Measurements from ENCODE around the gene S100A8. TPM values are rescaled to one million over a fixed set of nuclear protein-coding genes. Genes with fewer than 3 reads are reported as not detected.

The S100A8 gene
- total RNA-seq, 1 donor from 2014 or later: not detected

DNA sequence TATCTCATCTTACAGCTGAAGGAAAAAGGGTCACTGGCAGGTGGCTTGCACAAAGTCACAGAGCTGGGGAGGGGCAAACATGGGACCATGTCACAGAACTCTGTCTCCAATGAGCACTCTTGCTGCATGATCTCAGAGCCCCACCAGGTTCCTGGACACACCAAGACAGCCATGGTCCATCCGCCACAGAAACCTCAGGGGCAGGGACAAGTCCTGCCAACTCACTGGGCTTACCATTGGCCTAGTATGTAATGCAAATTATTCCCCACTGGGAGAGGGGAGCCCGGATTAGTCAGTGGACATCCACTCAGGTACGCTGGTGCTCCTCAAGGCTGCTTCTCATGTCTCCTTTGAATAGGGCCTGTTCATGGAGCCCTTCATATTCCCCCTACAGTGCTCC, 39.7 kb upstream of the S100A8 start:
- H3K27me3 Mint-ChIP-seq (ENCODE audit: insufficient read depth, low read depth): peaks cover 6% of the 10 kb centered on the region

DNA sequence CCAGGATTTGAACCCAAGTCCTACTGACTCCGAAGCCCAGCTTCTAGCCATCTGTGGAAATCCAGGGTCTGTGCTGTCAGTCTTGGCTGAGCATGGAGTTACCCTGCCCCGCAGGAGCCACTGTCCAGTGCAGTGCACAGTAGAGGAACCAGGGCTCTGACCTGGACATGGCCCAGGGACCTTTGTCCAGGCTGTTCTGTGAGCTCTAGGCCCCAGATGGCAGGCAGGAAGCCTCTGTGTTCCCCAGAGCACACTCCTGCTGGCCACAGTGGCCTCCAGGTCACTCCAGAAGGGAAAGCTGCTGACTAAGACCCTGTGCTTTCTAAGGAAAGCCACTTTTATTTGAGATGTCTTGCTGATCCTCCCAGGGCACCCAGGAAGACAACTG, 39.3 kb upstream of the S100A8 start:
- TF ChIP-seq EZH2 (IDR thresholded peaks at IDR 0.05) (no peak), EZH2phosphoT487 (IDR thresholded peaks at IDR 0.05) (no peak)
- TF ChIP-seq, protein P1, sequence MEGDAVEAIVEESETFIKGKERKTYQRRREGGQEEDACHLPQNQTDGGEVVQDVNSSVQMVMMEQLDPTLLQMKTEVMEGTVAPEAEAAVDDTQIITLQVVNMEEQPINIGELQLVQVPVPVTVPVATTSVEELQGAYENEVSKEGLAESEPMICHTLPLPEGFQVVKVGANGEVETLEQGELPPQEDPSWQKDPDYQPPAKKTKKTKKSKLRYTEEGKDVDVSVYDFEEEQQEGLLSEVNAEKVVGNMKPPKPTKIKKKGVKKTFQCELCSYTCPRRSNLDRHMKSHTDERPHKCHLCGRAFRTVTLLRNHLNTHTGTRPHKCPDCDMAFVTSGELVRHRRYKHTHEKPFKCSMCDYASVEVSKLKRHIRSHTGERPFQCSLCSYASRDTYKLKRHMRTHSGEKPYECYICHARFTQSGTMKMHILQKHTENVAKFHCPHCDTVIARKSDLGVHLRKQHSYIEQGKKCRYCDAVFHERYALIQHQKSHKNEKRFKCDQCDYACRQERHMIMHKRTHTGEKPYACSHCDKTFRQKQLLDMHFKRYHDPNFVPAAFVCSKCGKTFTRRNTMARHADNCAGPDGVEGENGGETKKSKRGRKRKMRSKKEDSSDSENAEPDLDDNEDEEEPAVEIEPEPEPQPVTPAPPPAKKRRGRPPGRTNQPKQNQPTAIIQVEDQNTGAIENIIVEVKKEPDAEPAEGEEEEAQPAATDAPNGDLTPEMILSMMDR (IDR thresholded peaks at IDR 0.05): no peak
- H4K20me1 ChIP-seq (ENCODE audit: low read depth): no peaks in the 10 kb centered on the region
- Mint-ChIP-seq H3K4me3 (no peak overlapping the region), H3K27me3 (ENCODE audit: insufficient read depth, low read depth) (peaks cover 6% of the 10 kb centered on the region), H3K9me3 (no peaks in the 10 kb centered on the region), H3K4me1 (no peaks in the 10 kb centered on the region), H3K36me3 (no peaks in the 10 kb centered on the region), H3K27ac (no peak overlapping the region)
- H3K27ac ChIP-seq: no peak overlapping the region
- H3K36me3 ChIP-seq: no peaks in the 10 kb centered on the region
- H3K4me2 ChIP-seq: no peak overlapping the region
- no peak overlapping the region for H3K4me3 ChIP-seq
- H3K4me1 ChIP-seq: no peaks in the 10 kb centered on the region
- no peaks in the 10 kb centered on the region for H3K79me2 ChIP-seq (ENCODE audit: low read depth)
- no peaks in the 10 kb centered on the region for H3K9me3 ChIP-seq (ENCODE audit: low read depth)
- H3K9ac ChIP-seq: no peak overlapping the region
- no peaks in the 10 kb centered on the region for H3F3A ChIP-seq (ENCODE audit: low read depth)
- no peak for DNase-seq (ENCODE audit: low spot score)
- H2AFZ ChIP-seq (replicated peaks): no peak overlapping the region
- H3K27me3 ChIP-seq: no peaks in the 10 kb centered on the region

More for the DNA sequence above, 39.7 kb upstream of the S100A8 start:
- H3F3A ChIP-seq (ENCODE audit: low read depth): no peaks in the 10 kb centered on the region
- no peak overlapping the region for H3K27ac Mint-ChIP-seq
- no peaks in the 10 kb centered on the region for H3K9me3 ChIP-seq (ENCODE audit: low read depth)
- no peak overlapping the region for H3K4me2 ChIP-seq
- no peaks in the 10 kb centered on the region for H3K79me2 ChIP-seq (ENCODE audit: low read depth)
- no peak overlapping the region for H2AFZ ChIP-seq (replicated peaks)
- H3K9me3 Mint-ChIP-seq: no peaks in the 10 kb centered on the region
- H3K9ac ChIP-seq: no peak overlapping the region
- H3K36me3 Mint-ChIP-seq: no peaks in the 10 kb centered on the region
- H3K4me3 ChIP-seq: no peak overlapping the region
- H3K4me1 Mint-ChIP-seq: no peaks in the 10 kb centered on the region
- no peak overlapping the region for H3K4me3 Mint-ChIP-seq
- H3K36me3 ChIP-seq: no peaks in the 10 kb centered on the region
- no peaks in the 10 kb centered on the region for H3K27me3 ChIP-seq
- no peak overlapping the region for H3K27ac ChIP-seq
- no peaks in the 10 kb centered on the region for H4K20me1 ChIP-seq (ENCODE audit: low read depth)
- no peak for DNase-seq (ENCODE audit: low spot score)
- TF ChIP-seq, protein P1 (IDR thresholded peaks at IDR 0.05): no peak
- no peak for TF ChIP-seq EZH2phosphoT487 (IDR thresholded peaks at IDR 0.05)
- TF ChIP-seq EZH2 (IDR thresholded peaks at IDR 0.05): no peak
- no peaks in the 10 kb centered on the region for H3K4me1 ChIP-seq

DNA sequence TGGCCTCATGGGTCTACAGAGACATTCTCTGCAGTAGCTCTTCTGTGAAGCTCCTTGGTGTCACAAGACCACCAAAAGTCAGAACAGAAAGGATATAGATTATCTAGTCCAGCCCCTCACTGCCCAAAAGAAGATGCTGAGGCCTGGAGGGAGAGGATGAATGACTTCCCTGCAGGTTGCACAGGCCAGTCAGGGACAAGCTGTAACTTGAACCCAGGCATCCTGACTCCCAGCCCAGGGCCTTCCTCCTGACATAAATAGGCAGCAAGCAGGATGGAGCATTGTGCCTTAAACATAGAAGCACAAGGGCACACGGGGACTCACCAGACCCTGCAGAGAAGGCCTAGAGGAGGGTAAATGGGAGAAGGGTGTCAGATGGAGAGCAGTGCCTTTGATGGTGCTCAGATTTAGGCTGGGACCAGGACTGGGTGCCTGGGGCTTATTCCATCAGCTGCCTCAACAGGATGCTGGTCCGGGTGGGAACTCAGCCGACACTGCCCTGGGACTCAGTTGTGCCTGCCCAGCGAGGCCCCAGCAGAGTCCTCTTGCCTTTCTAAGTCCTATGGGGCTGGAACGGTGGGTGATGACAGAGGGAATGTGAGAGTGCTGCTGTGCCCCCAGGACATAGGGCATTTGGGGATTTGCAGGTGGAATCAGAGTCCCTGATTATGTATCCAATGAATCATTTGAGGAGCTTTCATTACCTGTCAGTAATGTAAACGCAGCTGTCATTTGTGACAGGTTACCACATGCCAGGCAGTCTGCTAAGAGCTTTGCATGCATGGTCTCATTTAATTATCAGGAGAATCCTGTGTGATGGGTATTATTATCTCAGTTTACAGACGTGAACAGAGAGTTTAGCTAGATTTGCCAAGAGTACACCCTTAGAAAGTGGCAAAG, 38.6 kb upstream of the S100A8 start:
- Histone ChIP-seq H3K4me2 (no peak overlapping the region), H3K79me2 (ENCODE audit: low read depth) (no peaks in the 10 kb centered on the region), H3K4me3 (no peak overlapping the region), H3K36me3 (no peaks in the 10 kb centered on the region), H3K4me1 (no peaks in the 10 kb centered on the region), H2AFZ (replicated peaks) (no peak overlapping the region), H3K9me3 (ENCODE audit: low read depth) (no peaks in the 10 kb centered on the region), H3F3A (ENCODE audit: low read depth) (no peaks in the 10 kb centered on the region), H3K27ac (no peak overlapping the region), H3K27me3 (peaks cover 5% of the 10 kb centered on the region), H4K20me1 (ENCODE audit: low read depth) (no peaks in the 10 kb centered on the region), H3K9ac (no peak overlapping the region)
- no peaks in the 10 kb centered on the region for H3K36me3 Mint-ChIP-seq
- H3K27ac Mint-ChIP-seq: no peak overlapping the region
- H3K9me3 Mint-ChIP-seq: no peaks in the 10 kb centered on the region
- H3K4me3 Mint-ChIP-seq: no peak overlapping the region
- H3K4me1 Mint-ChIP-seq: no peaks in the 10 kb centered on the region
- DNase-seq (ENCODE audit: low spot score): no peak
- peaks cover 6% of the 10 kb centered on the region for H3K27me3 Mint-ChIP-seq (ENCODE audit: insufficient read depth, low read depth)
- TF ChIP-seq EZH2phosphoT487 (IDR thresholded peaks at IDR 0.05): no peak
- TF ChIP-seq, protein P1 (IDR thresholded peaks at IDR 0.05): no peak
- no peak for TF ChIP-seq EZH2 (IDR thresholded peaks at IDR 0.05)
